Endothelial cell of umbilical vein (primary cell): ENCODE results near the gene RHOH. TPM values are rescaled to one million over a fixed set of nuclear protein-coding genes. Genes with fewer than 3 reads are reported as not detected.

Source experiments
- BruUV-seq: library from RNA; stranded (reverse); fragments of 400-500 nt; replicated peaks from 2 replicates; lab custom pipeline; 2021; lab: Mats Ljungman, UMichigan
- CTCF ChIA-PET: fragments of 300-600, 350-600 bp; sonication (Branson Sonifier 250); formaldehyde crosslinking; loops from one replicate; lab custom pipeline; 2021; ENCODE audit warnings: antibody characterized with exemption, inconsistent platforms; lab: Charles Lee
- POLR2A ChIA-PET: fragments of 300-600, 350-600 bp; sonication (Branson Sonifier 250); formaldehyde crosslinking; loops from one replicate; lab custom pipeline; 2021; ENCODE audit warnings: antibody characterized with exemption, inconsistent platforms; lab: Charles Lee
- DNase-seq: peaks from one replicate; pipeline ENCODE4 v3.0.0-alpha.2; 2011; ENCODE audit warnings: low read depth, low spot score
- FAIRE-seq: peaks from 2 replicates; lab custom pipeline; 2011; peaks lifted over from hg19 to GRCh38; lab: Jason Lieb, UNC
- H2AFZ ChIP-seq: 2 replicates; pipeline ENCODE4 v1.6.0; 2012; ENCODE audit warnings: low read depth, low read length, control low read depth, inconsistent platforms
- H3K27ac ChIP-seq: 2 replicates; pipeline ENCODE4 v1.5.1; 2011; ENCODE audit warnings: low read depth, mild to moderate bottlenecking, control low read depth, low read length, moderate library complexity; ENCODE audit not compliant: insufficient read depth
- H3K27me3 ChIP-seq, 2 experiments: 2 replicates each; pipeline versions ENCODE4 v1.6.0 to v1.6.1; 2011; ENCODE audit warnings: low read length in 2 of 2, mixed read lengths in 1 of 2; ENCODE audit not compliant: control insufficient read depth in 2 of 2, insufficient read depth in 2 of 2
- H3K36me3 ChIP-seq, 2 experiments: 2 replicates in 1 of 2; 3 replicates in 1 of 2; pipeline ENCODE4 v1.5.1; 2011; ENCODE audit warnings: low read length in 2 of 2, mild to moderate bottlenecking in 1 of 2, moderate library complexity in 1 of 2; ENCODE audit not compliant: control insufficient read depth in 2 of 2, insufficient read depth in 2 of 2; ENCODE audit errors: extremely low read depth in 1 of 2
- H3K4me1 ChIP-seq: 3 replicates; pipeline ENCODE4 v1.5.1; 2011; ENCODE audit warnings: mild to moderate bottlenecking, low read length; ENCODE audit not compliant: control insufficient read depth, insufficient read depth; ENCODE audit errors: extremely low read depth
- H3K4me2 ChIP-seq: 2 replicates; pipeline ENCODE4 v1.6.1; 2011; ENCODE audit warnings: low read length, control low read depth, mixed read lengths; ENCODE audit not compliant: insufficient read depth
- H3K4me3 ChIP-seq, 3 experiments: fragments of 200-600 bp in 1 of 3; sonication (generic), shearing (Covaris generic) in 1 of 3; replicated peaks in 1 of 3; 2 replicates each; pipeline ENCODE4 v1.5.1; 2011 to 2016; ENCODE audit warnings: control low read depth in 3 of 3, low read length in 3 of 3, mild to moderate bottlenecking in 2 of 3, inconsistent platforms in 1 of 3, low read depth in 1 of 3, moderate library complexity in 1 of 3; ENCODE audit not compliant: insufficient read depth in 1 of 3
- H3K79me2 ChIP-seq: 2 replicates; pipeline ENCODE4 v1.6.0; 2012; ENCODE audit warnings: low read length, inconsistent platforms; ENCODE audit not compliant: control insufficient read depth, insufficient read depth
- H3K9ac ChIP-seq: replicated peaks from 2 replicates; pipeline ENCODE3; 2011; ENCODE audit warnings: low read length, control low read depth; ENCODE audit not compliant: insufficient read depth; ENCODE audit errors: extremely low read depth
- H3K9me1 ChIP-seq: replicated peaks from 3 replicates; pipeline ENCODE4 v1.6.0; 2011; ENCODE audit warnings: mild to moderate bottlenecking, low read length; ENCODE audit not compliant: control insufficient read depth, insufficient read depth; ENCODE audit errors: extremely low read depth
- H3K9me3 ChIP-seq: replicated peaks from 2 replicates; pipeline ENCODE4 v1.5.1; 2012; ENCODE audit warnings: low read length, inconsistent platforms; ENCODE audit not compliant: control insufficient read depth, insufficient read depth
- H4K20me1 ChIP-seq: replicated peaks from 2 replicates; pipeline ENCODE3; 2011; ENCODE audit warnings: mild to moderate bottlenecking, low read length; ENCODE audit not compliant: control insufficient read depth, insufficient read depth; ENCODE audit errors: extremely low read depth
- CTCF ChIP-seq, 2 donors: IDR thresholded peaks; 1 replicate in 1 of 2; 2 replicates in 1 of 2; pipeline ENCODE4 v1.5.1; 2011; ENCODE audit warnings: low read length in 2 of 2, mild to moderate bottlenecking in 2 of 2, moderate library complexity in 2 of 2, control low read depth in 1 of 2, inconsistent platforms in 1 of 2, low read depth in 1 of 2; ENCODE audit not compliant: insufficient read depth in 1 of 2; ENCODE audit errors: extremely low read depth in 1 of 2
- EZH2 ChIP-seq: IDR thresholded peaks from 2 replicates; pipeline ENCODE4 v1.6.1; 2012; ENCODE audit warnings: borderline replicate concordance, low read depth, mild to moderate bottlenecking, moderate library complexity, low read length, inconsistent platforms; ENCODE audit not compliant: severe bottlenecking
- FOS ChIP-seq: IDR thresholded peaks from 2 replicates; pipeline ENCODE4 v1.6.1; 2011; ENCODE audit warnings: mild to moderate bottlenecking, low read length, moderate library complexity, borderline replicate concordance; ENCODE audit not compliant: insufficient read depth
- GATA2 ChIP-seq: IDR thresholded peaks from 2 replicates; pipeline ENCODE4 v1.7.0; 2011; ENCODE audit warnings: low read depth, mild to moderate bottlenecking, moderate library complexity, mixed read lengths, low read length; ENCODE audit not compliant: insufficient read length, insufficient read depth
- JUN ChIP-seq: IDR thresholded peaks from 2 replicates; pipeline ENCODE4 v1.6.1; 2011; ENCODE audit warnings: borderline replicate concordance, low read depth; ENCODE audit not compliant: insufficient read length, insufficient read depth
- MYC ChIP-seq: IDR thresholded peaks from one replicate; pipeline ENCODE4 v1.6.1; 2011; ENCODE audit warnings: mild to moderate bottlenecking, low read depth, low read length
- POLR2A ChIP-seq: IDR thresholded peaks from 2 replicates; pipeline ENCODE4 v1.6.1; 2012; ENCODE audit warnings: low read depth, mild to moderate bottlenecking, control low read depth, low read length
- POLR2AphosphoS5 ChIP-seq: IDR thresholded peaks from 2 replicates; pipeline ENCODE4 v1.6.1; 2012; ENCODE audit warnings: low read depth, mild to moderate bottlenecking, control low read depth, low read length, moderate library complexity; ENCODE audit not compliant: insufficient read depth
- dilution Hi-C: fragments of 300-500 bp; cut with MboI; formaldehyde crosslinking; loops from one replicate; pipeline ENCODE4 v1.15.0; 2019; ENCODE audit warnings: low sequenced_read_pairs; ENCODE audit not compliant: extremely low pct_ligation_motif_present
- intact Hi-C: fragments of 100-400 bp; cut with micrococcal nuclease; formaldehyde crosslinking; loops from one replicate; pipeline ENCODE4 v1.10.0; 2022
- polyA plus RNA-seq, 4 experiments: library from polyadenylated mRNA; depleted of rRNA in 3 of 4; stranded (reverse) in 3 of 4; unstranded in 1 of 4; fragments of >200 nt; gene quantifications; 2 replicates each; pipeline versions ENCODE4 v1.2.1 to v1.2.3, GENCODE V29; 2011 to 2012; ENCODE audit warnings: missing spikeins in 1 of 4
- total RNA-seq: library from RNA; stranded (reverse); gene quantifications from 2 replicates; pipeline ENCODE4 v1.2.3, GENCODE V29; 2021
- TF ChIP-seq, protein P1 (sequence below): IDR thresholded peaks from 2 replicates; pipeline ENCODE4 v1.6.1; 2011; ENCODE audit not compliant: insufficient read depth, insufficient read length

The RHOH gene
- total and polyA plus RNA-seq, 2 donors (not counting 3 experiments of a cell fraction or from before 2014, with no cell fraction given) = not detected

DNA sequence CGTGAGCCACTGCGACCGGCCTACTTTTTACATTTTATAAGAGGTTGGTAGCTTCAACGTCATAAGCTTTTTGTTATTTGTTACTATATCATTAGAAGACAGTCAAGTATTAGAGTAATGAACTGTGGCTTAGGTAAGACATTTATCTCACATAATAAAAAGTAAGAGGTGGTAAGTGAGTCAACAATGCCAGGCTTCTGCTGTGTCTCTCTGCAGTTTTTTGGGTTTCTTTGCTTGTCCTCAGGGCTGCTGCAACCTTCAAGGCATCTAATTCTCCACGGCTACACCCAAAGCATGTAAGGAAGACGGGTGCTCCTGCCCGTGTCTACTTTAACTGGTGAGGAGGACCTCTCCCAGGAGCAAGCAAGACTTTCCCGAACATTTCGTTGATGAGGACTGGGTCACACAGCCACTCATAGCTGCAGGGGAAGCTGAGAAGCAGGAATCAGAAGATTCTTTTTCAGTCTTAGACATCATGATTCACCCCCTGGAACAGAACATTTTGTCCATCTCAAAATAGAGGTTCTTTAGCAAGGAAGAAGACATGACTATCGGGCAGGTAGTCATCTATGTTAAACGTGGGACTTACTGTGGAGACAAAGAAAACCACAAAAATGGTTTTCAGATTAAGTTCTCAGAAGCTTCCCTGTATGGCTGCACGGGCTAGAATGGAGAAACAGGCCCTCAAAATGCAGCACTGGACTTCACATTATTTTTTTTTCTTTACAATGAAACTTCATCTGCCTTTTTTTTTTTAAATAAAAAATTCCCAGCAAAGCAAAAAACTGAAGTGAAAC lies 13.0 kb upstream of the RHOH start:
- H3K27ac ChIP-seq = no peak overlapping the region
- ChIA-PET POLR2A (no interaction called here), CTCF (interaction anchor here (0.6 to 1.6 kb wide), 4 partner anchors 12 to 142 kb away, joined by 3 to 6 read pairs (median 3); no protein-coding TSS in a partner anchor)
- FAIRE-seq (no peak), DNase-seq (no peak)
- TF ChIP-seq, protein P1, sequence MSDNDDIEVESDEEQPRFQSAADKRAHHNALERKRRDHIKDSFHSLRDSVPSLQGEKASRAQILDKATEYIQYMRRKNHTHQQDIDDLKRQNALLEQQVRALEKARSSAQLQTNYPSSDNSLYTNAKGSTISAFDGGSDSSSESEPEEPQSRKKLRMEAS = no peak
- TF ChIP-seq POLR2AphosphoS5 = no peak
- TF ChIP-seq FOS = no peak
- no peak for TF ChIP-seq POLR2A
- TF ChIP-seq CTCF (IDR thresholded peaks at IDR 0.05; ENCODE audit: extremely low read depth in 1 of 2, insufficient read depth in 1 of 2, low read depth in 1 of 2, low read length in 2 of 2) = no peak
- TF ChIP-seq GATA2 = no peak
- TF ChIP-seq EZH2 = no peak
- no peak for TF ChIP-seq MYC
- no peak for TF ChIP-seq JUN
- H3K36me3 ChIP-seq = no peaks in the 10 kb centered on the region
- H3K9ac ChIP-seq = no peak overlapping the region
- dilution Hi-C loops = no loop called here
- peaks cover 11% of the 10 kb centered on the region for H3K4me1 ChIP-seq
- H3K9me1 ChIP-seq = no peaks in the 10 kb centered on the region
- no peak overlapping the region for H3K4me3 ChIP-seq
- no peak overlapping the region for H3K4me2 ChIP-seq
- H2AFZ ChIP-seq = peak overlapping the region; percentile 62
- H3K79me2 ChIP-seq = no peaks in the 10 kb centered on the region
- H3K27me3 ChIP-seq = no peaks in the 10 kb centered on the region
- no peaks in the 10 kb centered on the region for H3K9me3 ChIP-seq
- H4K20me1 ChIP-seq = no peaks in the 10 kb centered on the region
- BruUV-seq = no TSS peak
- intact Hi-C loops = no loop called here
